Right ventricle myocardium inferior (tissue), 1 donor: ENCODE results near the gene RYR3. TPM values are rescaled to one million over a fixed set of nuclear protein-coding genes. Genes with fewer than 3 reads are reported as not detected.

Source experiments
- ATAC-seq: fragments of 200-7000 bp; cut with Tn5 transposase; one replicate; pipeline ENCODE4 v1.9.1; 2020; ENCODE audit warnings: mild to moderate bottlenecking, moderate library complexity
- DNase-seq: peaks from one replicate; pipeline ENCODE4 v3.0.0; 2021; ENCODE audit errors: missing footprints
- intact Hi-C: fragments of 100-400 bp; cut with DNase I; formaldehyde crosslinking; loops from one replicate; pipeline ENCODE4 v1.11.0; 2022
- long read RNA-seq: library from polyadenylated mRNA; unstranded; transcript quantifications from one replicate; pipeline ENCODE4 v2.0.0, GENCODE V29; 2021
- total RNA-seq: library from RNA; stranded (reverse); fragmentation: NEBNext Ultra II Directional; extraction: Animal tissue kit (Norgen Biotek cat#: 25700); gene quantifications from one replicate; pipeline ENCODE4 v1.2.1, GENCODE V29; 2021
- donor health status: DM: no; HTN: yes; CAD: no; lungs with severe emphysema.

RYR3 gene
- not detected for total RNA-seq
- long read RNA-seq = 0 reads

DNA sequence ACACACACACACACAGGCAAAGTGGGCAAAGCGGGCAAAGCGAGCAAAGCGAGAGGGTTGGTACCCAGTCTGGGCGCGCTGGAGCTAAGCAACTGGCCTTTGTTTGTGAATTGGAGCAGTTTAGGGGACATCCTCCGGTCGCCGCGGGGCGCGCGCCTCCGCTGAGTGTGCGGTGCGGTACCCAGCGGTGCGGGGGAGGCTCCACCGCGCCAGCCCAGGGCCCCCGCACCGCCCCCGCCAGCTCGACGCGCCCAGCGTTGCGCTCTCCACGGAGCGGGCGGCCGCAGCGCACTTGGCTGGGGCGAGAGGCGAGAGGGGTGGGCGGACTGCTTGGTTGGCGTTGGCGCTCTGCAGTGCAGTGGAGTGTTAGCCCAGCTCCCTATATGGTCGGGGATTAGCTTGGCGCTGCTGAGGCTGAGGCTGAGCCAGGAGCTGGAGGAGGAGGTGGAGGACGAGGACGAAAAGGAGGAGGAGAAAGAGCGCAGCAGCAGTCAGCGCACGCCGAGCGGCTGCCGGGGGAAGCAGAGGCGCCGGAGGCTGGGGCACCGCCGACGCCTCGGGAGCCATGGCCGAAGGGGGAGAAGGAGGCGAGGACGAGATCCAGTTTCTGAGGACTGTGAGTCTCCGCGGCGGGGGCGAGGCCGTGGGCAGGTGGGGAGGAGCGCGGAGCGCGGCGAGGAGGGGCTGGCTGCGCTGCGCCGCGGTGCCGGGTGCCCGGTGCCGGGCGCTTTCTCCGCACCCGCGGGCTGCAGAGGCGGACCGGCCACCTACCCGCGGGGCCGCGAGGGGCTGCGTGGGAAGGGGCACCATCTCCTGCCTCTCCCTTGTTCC, at the start of gene RYR3:
Gene RYR3, plus strand, starts transcription at position 487 of the 831 bp plus-strand sequence. Its CDS starts 79 bp downstream, at position 566.
- ATAC-seq (no peak), DNase-seq (no peak)
- intact Hi-C loops = no loop called here

GRCh38 chr15:33262306-33262705, 48.5 kb upstream of the RYR3 start:
- ATAC-seq = no peak
- DNase-seq = no peak
- intact Hi-C loops = no loop called here

GRCh38 chr15:33277689-33278088, 33.1 kb upstream of the RYR3 start:
- DNase-seq = no peak
- intact Hi-C loops = no loop called here
- no peak for ATAC-seq

GRCh38 chr15:33278816-33279612, 31.8 kb upstream of the RYR3 start:
- no peak for DNase-seq
- intact Hi-C loops = no loop called here
- ATAC-seq = no peak

DNA sequence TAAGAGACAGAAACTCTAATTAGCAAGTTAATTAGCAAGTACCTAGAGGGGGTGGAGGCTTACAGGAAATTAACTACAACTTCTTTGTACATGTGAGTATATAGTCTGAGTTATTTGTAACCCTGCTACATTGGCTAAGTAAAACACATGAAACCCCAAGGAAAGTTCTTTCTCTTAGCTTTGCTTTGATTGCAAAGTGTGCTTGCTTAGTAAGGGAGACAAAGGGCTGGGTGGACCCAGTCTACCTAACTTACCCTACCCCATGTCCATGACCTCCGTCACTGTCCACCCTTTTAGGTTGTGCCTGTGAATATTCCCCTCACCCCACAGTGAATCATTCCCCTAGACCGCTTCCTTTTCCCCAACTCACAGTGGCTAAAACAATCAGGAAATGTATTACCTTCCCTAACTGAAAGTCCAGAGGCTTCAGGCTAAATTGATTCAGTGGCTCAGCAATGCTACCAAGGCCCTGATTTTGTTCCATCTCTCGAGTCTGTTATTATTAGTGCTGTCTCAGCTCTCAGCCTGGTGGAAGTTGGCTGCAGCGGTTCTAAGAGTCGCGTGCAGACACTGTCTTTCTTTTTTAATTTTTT, 31.1 kb upstream of the RYR3 start:
- DNase-seq (no peak), ATAC-seq (no peak)
- intact Hi-C loops = no loop called here

DNA sequence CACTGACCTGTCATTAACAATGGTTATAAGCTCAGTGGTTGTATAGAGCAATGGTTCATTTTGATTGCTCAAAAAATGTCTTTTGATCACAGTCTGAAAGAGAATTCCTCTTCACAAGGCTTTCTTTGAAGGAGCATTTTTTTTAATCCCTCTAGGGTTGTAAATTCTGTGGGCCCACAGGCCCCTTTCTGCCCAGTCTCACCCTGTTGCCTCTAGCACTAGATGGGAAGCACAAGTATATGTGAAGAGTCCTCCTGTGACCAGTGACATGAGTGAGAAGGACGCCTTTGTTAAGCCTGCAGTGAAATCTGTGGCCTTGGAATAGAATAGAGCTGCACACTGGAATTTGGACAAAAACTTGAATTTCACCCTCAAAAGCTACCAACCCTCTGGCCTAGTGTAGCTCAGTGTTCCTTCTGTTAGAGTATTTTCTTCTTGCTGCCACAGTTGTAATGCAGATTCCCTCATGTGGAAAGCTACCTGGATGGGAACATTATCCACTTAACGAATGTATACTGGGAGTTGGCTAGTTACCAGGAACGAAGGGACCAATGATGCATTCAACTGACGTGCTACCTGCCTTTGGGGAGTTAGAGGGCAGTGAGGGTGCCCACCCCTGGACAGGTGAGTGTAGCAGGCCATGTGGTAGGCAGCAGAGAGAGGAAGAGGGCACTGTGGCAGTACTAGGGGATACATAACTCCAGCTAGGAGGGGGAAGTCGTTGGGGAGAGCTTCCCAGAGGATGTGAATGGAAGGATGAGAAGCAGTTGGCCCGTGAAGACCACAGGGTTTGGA, 28.3 kb upstream of the RYR3 start:
- DNase-seq = no peak
- intact Hi-C loops = no loop called here
- ATAC-seq = no peak

DNA sequence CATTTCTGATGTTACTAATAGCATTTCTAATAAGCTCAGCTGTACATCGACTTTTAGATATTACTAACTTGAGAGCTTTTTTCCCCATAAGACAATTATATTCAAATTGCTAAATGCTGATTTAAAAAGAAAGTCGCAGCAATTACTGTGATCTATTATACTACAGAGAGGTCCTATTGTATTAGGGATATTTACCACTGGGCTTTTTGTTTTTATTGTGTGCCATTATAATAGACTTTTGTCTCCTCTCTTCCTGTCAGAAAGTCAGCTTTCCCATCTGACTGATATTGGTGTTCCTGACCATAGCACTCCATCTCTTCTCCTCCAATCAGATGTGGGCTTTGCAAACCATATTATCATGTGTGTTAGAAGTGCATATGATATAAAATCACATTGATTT, 27.2 kb upstream of the RYR3 start:
- ATAC-seq (no peak), DNase-seq (no peak)
- intact Hi-C loops = no loop called here

DNA sequence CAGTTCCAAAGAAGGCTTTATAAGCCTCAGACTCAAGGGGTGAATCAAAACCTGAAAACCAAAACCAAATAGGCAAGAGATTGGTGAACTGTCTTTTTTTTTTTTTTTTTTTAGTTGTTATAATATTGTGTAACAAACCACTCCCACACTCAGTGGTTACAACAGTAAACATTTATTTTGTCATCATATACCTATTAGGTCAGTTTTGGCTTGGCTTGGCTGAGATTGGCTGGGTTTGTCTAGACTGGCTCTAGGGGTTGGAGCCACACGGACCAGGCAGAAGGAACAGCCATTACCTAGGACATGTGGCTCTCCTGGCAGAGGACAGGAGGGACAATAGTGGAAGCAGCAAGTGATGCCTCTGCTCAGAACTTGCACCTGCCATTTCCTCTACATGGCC, 26.4 kb upstream of the RYR3 start:
- DNase-seq (no peak), ATAC-seq (no peak)
- intact Hi-C loops = no loop called here

DNA sequence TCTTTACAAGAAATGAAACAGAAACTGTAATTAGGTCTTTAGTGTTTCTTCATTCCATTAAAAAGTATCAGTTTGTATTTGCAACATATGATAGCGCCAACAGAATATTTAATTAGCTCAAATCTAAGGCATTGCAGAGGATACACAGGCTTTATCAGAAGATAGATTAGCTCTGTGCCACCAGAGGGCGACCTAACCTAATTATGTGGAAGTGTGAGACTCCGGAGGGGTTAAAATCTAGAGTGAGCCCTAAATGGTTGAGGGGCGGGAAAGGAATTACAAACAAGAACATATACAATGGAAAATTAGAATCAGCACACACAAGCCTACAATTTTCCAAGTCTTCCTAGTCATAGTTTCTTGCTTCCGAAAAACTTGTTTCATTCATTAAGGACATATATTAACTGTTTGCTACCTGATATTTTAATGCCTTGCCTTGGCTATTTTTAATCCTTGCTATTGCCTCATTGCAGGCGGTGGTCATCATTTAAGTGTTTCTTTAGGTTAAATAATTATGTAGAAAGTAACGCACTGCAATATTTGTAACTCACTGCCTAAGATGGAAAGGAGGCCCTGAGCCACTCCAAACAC, 18.0 kb upstream of the RYR3 start:
- intact Hi-C loops = loop anchor here (1.0 kb wide), 1 partner anchor 407 kb away; no protein-coding TSS in a partner anchor
- ATAC-seq (no peak), DNase-seq (no peak)

GRCh38 chr15:33293713-33294334, 16.9 kb upstream of the RYR3 start:
- ATAC-seq (no peak), DNase-seq (no peak)
- intact Hi-C loops = no loop called here

GRCh38 chr15:33296050-33296449, 14.7 kb upstream of the RYR3 start:
- no peak for DNase-seq
- no peak for ATAC-seq
- intact Hi-C loops = no loop called here

DNA sequence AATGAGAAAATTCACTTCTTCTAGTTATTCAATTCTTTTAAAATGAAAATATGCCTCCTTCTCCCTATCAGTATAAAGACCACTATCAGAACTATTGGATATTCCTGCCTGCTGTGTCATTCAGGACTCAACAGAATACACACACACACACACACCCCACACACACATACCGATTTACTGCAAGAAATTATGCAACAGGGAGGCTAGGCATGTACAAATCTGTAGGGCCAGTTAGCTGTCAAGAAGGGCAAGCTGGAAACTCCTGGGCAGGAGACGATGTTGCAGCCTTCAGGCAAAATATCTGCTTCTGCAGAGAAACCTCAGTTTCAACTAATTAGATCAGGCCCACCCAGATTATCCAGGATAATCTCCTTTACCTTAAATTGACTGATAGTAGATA, 13.9 kb upstream of the RYR3 start:
- no peak for ATAC-seq
- intact Hi-C loops = no loop called here
- DNase-seq = no peak

GRCh38 chr15:33298631-33299030, 12.1 kb upstream of the RYR3 start:
- no peak for ATAC-seq
- no peak for DNase-seq
- intact Hi-C loops = no loop called here

GRCh38 chr15:33304924-33305323, 5.8 kb upstream of the RYR3 start:
- DNase-seq = no peak
- ATAC-seq = no peak
- intact Hi-C loops = no loop called here

- no peak for ATAC-seq
- intact Hi-C loops = no loop called here
- DNase-seq = no peak
These were observed 1.0 kb upstream of the RYR3 start for GRCh38 chr15:33309602-33310276.

GRCh38 chr15:33311312-33311971, 675 bp downstream of the RYR3 start:
- no peak for ATAC-seq
- intact Hi-C loops = no loop called here
- DNase-seq = no peak

DNA sequence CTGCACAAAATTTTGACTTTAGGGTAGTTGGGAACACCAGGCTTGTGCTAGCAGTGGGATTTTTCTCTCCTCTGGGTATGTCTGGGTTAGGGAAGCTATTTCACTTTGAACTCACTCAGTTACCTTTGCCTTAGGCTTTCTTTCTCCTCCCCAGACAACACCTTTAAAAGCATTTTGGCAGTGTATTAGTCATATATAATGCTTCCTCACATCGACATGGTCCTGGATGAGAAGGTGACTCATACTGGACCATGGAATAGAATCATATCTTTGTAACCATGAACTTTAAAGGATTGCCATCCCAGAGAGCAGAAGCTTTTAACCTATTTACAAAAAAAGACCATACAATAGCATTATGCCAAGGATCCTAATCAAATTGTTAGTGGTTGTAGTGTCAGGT, 2.7 kb downstream of the RYR3 start:
- ATAC-seq = no peak
- intact Hi-C loops = no loop called here
- DNase-seq = no peak
